ENCODE results near the gene PDE1A. TPM values are rescaled to one million over a fixed set of nuclear protein-coding genes. Genes with fewer than 3 reads are reported as not detected.

Gene PDE1A
- total and polyA plus RNA-seq, 10 of the 15 experiments (the other 5 are each of a cell fraction or from before 2014, with no cell fraction given) = 1.1 TPM; not detected in 9

- intact Hi-C loops (cut with micrococcal nuclease; ENCODE audit: unreplicated experiment) = no loop called here
- no peaks in the 10 kb centered on the region for H3K9me3 ChIP-seq (replicated peaks; ENCODE audit: control insufficient read depth, insufficient read depth, low read length)
- in situ Hi-C loops (cut with MboI) = loop anchor here (25.0 kb wide), 1 partner anchor 790 kb away; no protein-coding TSS in a partner anchor
- ChIA-PET POLR2A (no interaction called here), RAD21 (ENCODE audit: unreplicated experiment) (no interaction called here), SMC1A (ENCODE audit: uncharacterized antibody, unreplicated experiment) (no interaction called here), CTCF (no interaction called here)
- BruUV-seq (replicated peaks) = no TSS peak
- H3K4me2 ChIP-seq (ENCODE audit: control insufficient read depth, insufficient read depth) = no peak overlapping the region
- no peak overlapping the region for H3K4me3 ChIP-seq
- H3K79me2 ChIP-seq (ENCODE audit: control insufficient read depth, insufficient read depth, low read length) = no peaks in the 10 kb centered on the region
- DNase-seq (ENCODE audit: low read depth, low spot score) (no peak), ATAC-seq (no peak), FAIRE-seq (no peak)
- no peaks in the 10 kb centered on the region for H3K27me3 ChIP-seq (replicated peaks in 1 of 2; ENCODE audit: control insufficient read depth in 2 of 2, insufficient read depth in 2 of 2, low read length in 1 of 2)
- H3K4me1 ChIP-seq (ENCODE audit: control insufficient read depth, insufficient read depth, low read length) = no peaks in the 10 kb centered on the region
- no peak overlapping the region for H3K9ac ChIP-seq (ENCODE audit: control insufficient read depth, insufficient read depth, low read length)
- H2AFZ ChIP-seq (ENCODE audit: control insufficient read depth, low read depth, low read length) = no peak overlapping the region
- no peak overlapping the region for H3K27ac ChIP-seq (ENCODE audit: control insufficient read depth, insufficient read depth)
- TF ChIP-seq GABPA (IDR thresholded peaks at IDR 0.05; ENCODE audit: low read depth) (no peak), BHLHE40 (IDR thresholded peaks at IDR 0.05; ENCODE audit: borderline replicate concordance in 1 of 2, low read depth in 2 of 2, low read length in 1 of 2) (no peak), MLLT1 (IDR thresholded peaks at IDR 0.05) (no peak), NFYB (IDR thresholded peaks at IDR 0.05; ENCODE audit: insufficient read depth, low read depth, low read length) (no peak), BMI1 (IDR thresholded peaks at IDR 0.05; ENCODE audit: borderline replicate concordance) (no peak)
- H3K36me3 ChIP-seq (ENCODE audit: control insufficient read depth in 2 of 2, insufficient read depth in 2 of 2, low read length in 1 of 2) = no peaks in the 10 kb centered on the region
- no peaks in the 10 kb centered on the region for H4K20me1 ChIP-seq (ENCODE audit: control insufficient read depth, insufficient read depth)
Measured at GRCh38 chr2:182197529-182197928, 229.3 kb downstream of the PDE1A start.

GRCh38 chr2:182193291-182193690 lies 233.5 kb downstream of the PDE1A start:
- DNase-seq (ENCODE audit: low read depth, low spot score) (no peak), FAIRE-seq (no peak), ATAC-seq (no peak)
- Histone ChIP-seq H4K20me1 (ENCODE audit: control insufficient read depth, insufficient read depth) (no peaks in the 10 kb centered on the region), H3K27ac (ENCODE audit: control insufficient read depth, insufficient read depth) (no peak overlapping the region), H2AFZ (ENCODE audit: control insufficient read depth, low read depth, low read length) (no peak overlapping the region), H3K4me2 (ENCODE audit: control insufficient read depth, insufficient read depth) (no peak overlapping the region), H3K27me3 (replicated peaks in 1 of 2; ENCODE audit: control insufficient read depth in 2 of 2, insufficient read depth in 2 of 2, low read length in 1 of 2) (no peaks in the 10 kb centered on the region), H3K9ac (ENCODE audit: control insufficient read depth, insufficient read depth, low read length) (no peak overlapping the region), H3K36me3 (ENCODE audit: control insufficient read depth in 2 of 2, insufficient read depth in 2 of 2, low read length in 1 of 2) (no peaks in the 10 kb centered on the region), H3K79me2 (ENCODE audit: control insufficient read depth, insufficient read depth, low read length) (no peaks in the 10 kb centered on the region), H3K4me1 (ENCODE audit: control insufficient read depth, insufficient read depth, low read length) (no peaks in the 10 kb centered on the region), H3K4me3 (no peak overlapping the region), H3K9me3 (replicated peaks; ENCODE audit: control insufficient read depth, insufficient read depth, low read length) (no peaks in the 10 kb centered on the region)
- no peak for TF ChIP-seq SMAD1 (IDR thresholded peaks at IDR 0.05; ENCODE audit: low read depth, partially characterized antibody)
- TF ChIP-seq CHD4 (IDR thresholded peaks at IDR 0.05) = no peak
- TF ChIP-seq LARP7 (IDR thresholded peaks at IDR 0.05) = no peak
- TF ChIP-seq ATF7 (IDR thresholded peaks at IDR 0.05; ENCODE audit: low read depth) = no peak
- TF ChIP-seq RB1 (IDR thresholded peaks at IDR 0.05; ENCODE audit: borderline replicate concordance) = no peak
- TF ChIP-seq FOXK2 (IDR thresholded peaks at IDR 0.05) = no peak
- TF ChIP-seq WRNIP1 (IDR thresholded peaks at IDR 0.05; ENCODE audit: borderline replicate concordance, low read depth, low read length) = no peak
- TF ChIP-seq ETV6 (conservative IDR thresholded peaks at IDR 0.05 in 1 of 2, IDR thresholded peaks at IDR 0.05 in 1 of 2; ENCODE audit: borderline replicate concordance in 1 of 2, low read depth in 1 of 2) = no peak
- TF ChIP-seq BMI1 (IDR thresholded peaks at IDR 0.05; ENCODE audit: borderline replicate concordance) = no peak
- TF ChIP-seq USF2 (IDR thresholded peaks at IDR 0.05; ENCODE audit: borderline replicate concordance, low read depth, low read length) = no peak
- no peak for TF ChIP-seq SMC3 (IDR thresholded peaks at IDR 0.05; ENCODE audit: borderline replicate concordance, low read length)
- no TSS peak for BruUV-seq (replicated peaks)
- ChIA-PET SMC1A (ENCODE audit: uncharacterized antibody, unreplicated experiment) (no interaction called here), RAD21 (ENCODE audit: unreplicated experiment) (no interaction called here), CTCF (no interaction called here), POLR2A (no interaction called here)
- WGBS (ENCODE audit: insufficient coverage, insufficient replicate concordance, low lambda C conversion rate, missing lambda C conversion rate) = 54% methylated on average over 5 of the region's 5 CpGs
- intact Hi-C loops (cut with micrococcal nuclease; ENCODE audit: unreplicated experiment) = no loop called here
- in situ Hi-C loops (cut with MboI) = loop anchor here (25.0 kb wide), 1 partner anchor 794 kb away; no protein-coding TSS in a partner anchor

Measured in GM12878 (cell line).